Measurements from ENCODE around the gene CPSF4. TPM values are rescaled to one million over a fixed set of nuclear protein-coding genes. Genes with fewer than 3 reads are reported as not detected.

The CPSF4 gene
- total RNA-seq, 1 donor from 2014 or later, result 38.0 TPM

DNA sequence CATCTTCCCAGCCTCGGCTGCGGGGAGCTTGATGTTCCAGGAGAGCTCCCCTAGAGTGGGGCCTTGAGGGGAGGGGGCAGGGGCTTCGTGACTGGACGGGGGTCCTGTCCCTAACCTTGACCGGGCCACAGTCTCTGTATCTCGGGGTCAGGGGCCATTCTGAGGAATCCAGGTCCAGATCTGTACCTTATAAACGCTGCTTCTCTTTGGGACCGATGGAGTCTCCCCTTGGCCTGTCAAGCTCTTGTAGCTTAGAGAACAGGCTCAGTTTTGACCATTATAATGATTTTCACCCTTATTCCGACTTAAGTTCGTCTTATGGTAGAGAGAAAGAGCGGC is 66.5 kb downstream of the CPSF4 start:
- ATAC-seq (no peak), DNase-seq (ENCODE audit: low spot score) (no peak)
- intact Hi-C loops (cut with DNase I), result no loop called here

Other genes with a start within 250 kb of the CPSF4 start
- gene KPNA7, start 230.8 kb upstream of the CPSF4 start, total RNA-seq, result not detected
- gene MYH16, start 166.1 kb upstream of the CPSF4 start, total RNA-seq, result not detected
- 110 TPM for gene ARPC1A, start 113.0 kb upstream of the CPSF4 start, total RNA-seq
- 125 TPM for gene ARPC1B, start 64.2 kb upstream of the CPSF4 start, total RNA-seq
- gene PDAP1, start 30.3 kb upstream of the CPSF4 start, total RNA-seq, result 76.1 TPM
- 59.2 TPM for gene BUD31, start 30.0 kb upstream of the CPSF4 start, total RNA-seq
- 4.4 TPM for gene PTCD1, start 145 bp upstream of the CPSF4 start, total RNA-seq
- 144 TPM for gene ATP5MF, start 27.2 kb downstream of the CPSF4 start, total RNA-seq
- 12.4 TPM for gene ZNF789, start 33.9 kb downstream of the CPSF4 start, total RNA-seq
- gene ZNF394, start 61.3 kb downstream of the CPSF4 start, total RNA-seq, result 38.8 TPM
- gene ZKSCAN5, start 65.7 kb downstream of the CPSF4 start, total RNA-seq, result 10.0 TPM
- 6.7 TPM for gene FAM200A, start 113.2 kb downstream of the CPSF4 start, total RNA-seq
- gene ZNF655, start 119.7 kb downstream of the CPSF4 start, total RNA-seq, result 62.0 TPM
- gene TMEM225B, start 159.3 kb downstream of the CPSF4 start, total RNA-seq, result 3.5 TPM
- 19.8 TPM for gene ZSCAN25, start 178.0 kb downstream of the CPSF4 start, total RNA-seq
- gene CYP3A5, start 241.1 kb downstream of the CPSF4 start, total RNA-seq, result 4.6 TPM